SH-SY5Y (cell line): Measurements from ENCODE around the gene MAP2K6.

Experiments
- GATA2 ChIP-seq: IDR thresholded peaks from 2 replicates; pipeline ENCODE4 v1.6.1; 2011; ENCODE audit warnings: mild to moderate bottlenecking, low read depth, low read length
- GATA3 ChIP-seq: IDR thresholded peaks from 2 replicates; pipeline ENCODE4 v1.6.1; 2011; ENCODE audit warnings: low read depth, mild to moderate bottlenecking, low read length, moderate library complexity

GRCh38 chr17:69567130-69567529 lies 152.6 kb downstream of the MAP2K6 start:
- no peak for TF ChIP-seq GATA2
- TF ChIP-seq GATA3, result no peak
